ENCODE results near the gene UVRAG.

Gene UVRAG

DNA sequence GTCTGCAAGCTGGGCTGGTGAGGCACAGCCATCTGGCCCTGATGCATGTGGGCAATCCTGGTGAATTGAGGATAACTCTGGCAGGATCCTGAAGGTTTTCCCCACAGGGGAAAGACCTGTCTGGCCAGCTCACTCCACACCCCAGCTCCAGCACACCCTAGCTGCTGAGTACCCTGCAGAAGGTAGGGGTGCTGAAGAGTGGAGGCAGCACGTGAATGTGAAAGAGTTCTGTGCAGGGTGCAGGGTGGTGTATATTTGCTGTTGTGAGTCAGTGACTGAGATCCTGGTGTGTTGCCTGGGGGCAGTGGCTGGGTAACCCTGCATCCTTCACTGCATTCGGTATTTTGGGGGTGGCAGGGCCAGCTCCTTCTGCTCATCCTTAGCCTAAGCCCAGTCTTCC lies 24.0 kb upstream of the UVRAG start:
- no peak overlapping the region for H3K4me3 ChIP-seq (ENCODE audit: control insufficient read depth, low read depth, low read length)
- TF ChIP-seq, protein P1, sequence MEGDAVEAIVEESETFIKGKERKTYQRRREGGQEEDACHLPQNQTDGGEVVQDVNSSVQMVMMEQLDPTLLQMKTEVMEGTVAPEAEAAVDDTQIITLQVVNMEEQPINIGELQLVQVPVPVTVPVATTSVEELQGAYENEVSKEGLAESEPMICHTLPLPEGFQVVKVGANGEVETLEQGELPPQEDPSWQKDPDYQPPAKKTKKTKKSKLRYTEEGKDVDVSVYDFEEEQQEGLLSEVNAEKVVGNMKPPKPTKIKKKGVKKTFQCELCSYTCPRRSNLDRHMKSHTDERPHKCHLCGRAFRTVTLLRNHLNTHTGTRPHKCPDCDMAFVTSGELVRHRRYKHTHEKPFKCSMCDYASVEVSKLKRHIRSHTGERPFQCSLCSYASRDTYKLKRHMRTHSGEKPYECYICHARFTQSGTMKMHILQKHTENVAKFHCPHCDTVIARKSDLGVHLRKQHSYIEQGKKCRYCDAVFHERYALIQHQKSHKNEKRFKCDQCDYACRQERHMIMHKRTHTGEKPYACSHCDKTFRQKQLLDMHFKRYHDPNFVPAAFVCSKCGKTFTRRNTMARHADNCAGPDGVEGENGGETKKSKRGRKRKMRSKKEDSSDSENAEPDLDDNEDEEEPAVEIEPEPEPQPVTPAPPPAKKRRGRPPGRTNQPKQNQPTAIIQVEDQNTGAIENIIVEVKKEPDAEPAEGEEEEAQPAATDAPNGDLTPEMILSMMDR (IDR thresholded peaks at IDR 0.05; ENCODE audit: control insufficient read depth, insufficient read depth, low read depth, low read length, missing control alignments): no peak
- DNase-seq (ENCODE audit: low read depth): no peak

DNA sequence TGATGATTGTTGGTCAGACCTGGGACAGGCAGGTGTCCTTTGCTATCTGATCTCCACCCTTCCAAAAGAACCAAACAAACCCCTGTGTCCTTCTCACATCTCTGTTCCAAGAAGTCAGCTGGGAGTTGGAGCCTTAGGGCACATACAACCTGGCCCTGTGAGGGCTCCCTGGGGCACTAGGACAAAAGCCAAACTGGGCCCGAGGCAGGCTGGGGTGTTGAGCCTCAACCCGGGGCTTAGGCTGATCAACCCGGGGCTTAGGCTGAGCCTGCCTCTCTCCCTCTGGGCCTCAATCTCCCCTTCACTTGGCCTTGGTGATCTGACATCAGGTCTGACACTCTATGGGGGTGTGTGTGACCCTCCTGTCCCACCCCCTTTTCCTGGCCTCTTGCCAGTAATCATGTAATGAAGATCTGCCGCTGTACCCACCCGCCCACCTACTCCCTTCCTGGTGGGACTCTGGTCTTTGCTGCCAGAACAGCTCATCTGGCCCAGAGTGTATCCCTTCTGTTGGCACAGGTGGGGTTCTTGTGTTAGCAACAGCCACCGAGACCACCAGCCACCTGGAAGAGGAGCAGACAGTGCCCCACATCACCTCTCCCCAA lies 22.8 kb upstream of the UVRAG start:
- TF ChIP-seq, protein P1 (IDR thresholded peaks at IDR 0.05; ENCODE audit: control insufficient read depth, insufficient read depth, low read depth, low read length, missing control alignments): no peak
- no peak for DNase-seq (ENCODE audit: low read depth)
- no peak overlapping the region for H3K4me3 ChIP-seq (ENCODE audit: control insufficient read depth, low read depth, low read length)

- H3K4me3 ChIP-seq (ENCODE audit: control insufficient read depth, low read depth, low read length): no peak overlapping the region
- no peak for DNase-seq (ENCODE audit: low read depth)
- TF ChIP-seq, protein P1 (IDR thresholded peaks at IDR 0.05; ENCODE audit: control insufficient read depth, insufficient read depth, low read depth, low read length, missing control alignments): no peak
Observed at GRCh38 chr11:75792997-75793800, 21.8 kb upstream of the UVRAG start.

DNA sequence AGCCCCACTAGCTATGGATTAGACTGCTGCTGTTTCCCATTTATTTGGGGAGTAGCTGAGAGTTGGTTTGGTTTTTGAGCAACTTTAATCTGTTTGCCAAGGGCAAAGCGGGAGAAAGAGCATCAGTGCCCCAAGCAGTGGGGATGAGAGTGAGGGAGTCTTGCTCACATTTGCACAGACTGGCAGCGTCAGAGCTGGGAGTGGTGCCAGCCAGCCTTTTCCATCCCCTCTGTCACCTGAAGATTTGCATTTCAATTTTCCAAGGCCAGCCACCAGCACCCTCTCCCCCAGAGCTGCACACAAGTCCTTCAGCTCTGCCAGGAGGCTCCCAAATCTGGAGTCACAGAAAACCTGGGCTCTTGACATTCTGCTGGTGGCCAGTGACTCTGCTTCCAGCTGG lies 21.0 kb upstream of the UVRAG start:
- TF ChIP-seq, protein P1 (IDR thresholded peaks at IDR 0.05; ENCODE audit: control insufficient read depth, insufficient read depth, low read depth, low read length, missing control alignments): no peak
- no peak overlapping the region for H3K4me3 ChIP-seq (ENCODE audit: control insufficient read depth, low read depth, low read length)
- no peak for DNase-seq (ENCODE audit: low read depth)

DNA sequence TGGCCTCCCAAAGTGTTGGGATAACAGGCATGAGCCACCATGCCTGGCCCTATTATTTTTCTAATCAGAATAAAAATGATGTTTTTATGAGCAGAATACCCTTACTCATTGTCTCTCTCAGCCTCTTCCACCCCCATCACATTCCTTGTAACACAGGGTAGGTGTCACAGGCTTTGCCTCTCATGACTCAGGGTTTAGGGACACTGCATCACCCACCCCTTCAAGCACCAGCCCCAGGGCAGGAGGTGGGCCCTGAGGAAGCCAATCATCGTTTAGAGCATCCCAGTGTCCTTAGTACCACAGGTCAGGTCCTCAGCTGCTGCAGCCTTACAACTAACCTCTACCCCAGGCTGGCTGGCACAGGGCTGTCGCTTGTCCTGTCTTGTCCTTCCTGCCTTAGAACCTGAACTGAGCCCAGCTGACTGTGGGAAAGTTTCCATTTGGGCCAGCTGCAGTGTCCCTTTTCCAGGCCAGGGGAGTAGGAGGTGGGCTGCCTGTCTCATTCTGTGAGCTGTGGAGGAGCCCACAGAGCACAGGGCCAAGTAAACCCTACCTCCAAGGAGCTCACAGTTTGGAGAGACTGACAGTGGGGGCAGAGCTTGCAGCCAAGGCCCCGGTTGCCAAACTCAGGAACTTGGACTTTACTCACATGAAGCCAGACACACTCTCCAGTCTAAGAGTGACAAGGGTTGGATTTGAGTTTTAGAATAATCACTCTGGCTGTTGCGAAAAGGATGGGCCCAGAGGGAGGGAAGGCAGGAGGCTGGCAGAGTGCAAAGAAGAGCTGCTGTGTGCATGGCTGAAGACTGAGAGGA lies 19.5 kb upstream of the UVRAG start:
- H3K4me3 ChIP-seq (ENCODE audit: control insufficient read depth, low read depth, low read length): no peak overlapping the region
- TF ChIP-seq, protein P1 (IDR thresholded peaks at IDR 0.05; ENCODE audit: control insufficient read depth, insufficient read depth, low read depth, low read length, missing control alignments): no peak
- no peak for DNase-seq (ENCODE audit: low read depth)

DNA sequence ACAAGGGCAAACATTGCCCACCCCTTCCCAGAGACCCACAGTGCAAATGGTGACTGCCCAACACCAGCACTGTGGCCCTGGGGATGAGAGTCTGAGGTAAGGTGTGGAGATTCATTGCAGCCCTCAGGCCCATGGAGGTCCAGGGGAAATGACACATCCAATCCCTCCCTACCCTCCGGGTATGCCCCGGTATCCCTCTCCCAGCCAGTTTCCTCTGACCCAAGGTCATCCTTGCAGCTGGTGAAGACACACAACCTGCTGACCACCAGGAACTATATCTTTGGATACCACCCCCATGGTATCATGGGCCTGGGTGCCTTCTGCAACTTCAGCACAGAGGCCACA lies 18.9 kb upstream of the UVRAG start:
- no peak overlapping the region for H3K4me3 ChIP-seq (ENCODE audit: control insufficient read depth, low read depth, low read length)
- TF ChIP-seq, protein P1 (IDR thresholded peaks at IDR 0.05; ENCODE audit: control insufficient read depth, insufficient read depth, low read depth, low read length, missing control alignments): no peak
- DNase-seq (ENCODE audit: low read depth): no peak

Data from AG09309 (cell line).